BE2C (cell line): ENCODE data around the gene GABARAPL1. TPM values are rescaled to one million over a fixed set of nuclear protein-coding genes. Genes with fewer than 3 reads are reported as not detected.

Experiments used
- DNase-seq: peaks from one replicate; pipeline ENCODE4 v3.0.0-alpha.2; 2020
- H3K27me3 ChIP-seq: fragments of 250-450 bp; sonication (Bioruptor Pico); 2 replicates; pipeline ENCODE4 v1.5.1; 2020; ENCODE audit warnings: mild to moderate bottlenecking
- H3K36me3 ChIP-seq: fragments of 250-450 bp; sonication (Bioruptor Pico); 2 replicates; pipeline ENCODE4 v1.5.1; 2020; ENCODE audit warnings: mild to moderate bottlenecking
- H3K4me1 ChIP-seq: fragments of 250-450 bp; sonication (Bioruptor Pico); 2 replicates; pipeline ENCODE4 v1.5.1; 2020
- H3K4me3 ChIP-seq: 2 replicates; pipeline ENCODE4 v1.5.1; 2011; ENCODE audit warnings: low read depth, low read length
- H3K9me3 ChIP-seq: fragments of 250-450 bp; sonication (Bioruptor Pico); 2 replicates; pipeline ENCODE4 v1.5.1; 2020
- CTCF ChIP-seq: IDR thresholded peaks from 2 replicates; pipeline ENCODE4 v1.5.1; 2012; ENCODE audit warnings: mild to moderate bottlenecking, low read depth, low read length
- polyA plus RNA-seq: library from polyadenylated mRNA; unstranded; fragments of >200 nt; gene quantifications from one replicate; pipeline ENCODE4 v1.2.1, GENCODE V29; 2012; ENCODE audit warnings: low read depth, missing spikeins; ENCODE audit not compliant: insufficient read length, insufficient read depth

The GABARAPL1 gene
- polyA plus RNA-seq, result 11.4 TPM

GRCh38 chr12:10212739-10213131 lies at the start of gene GABARAPL1:
GABARAPL1 (plus strand) TSS chr12:10212877; CDS start chr12:10213130, 253 bp downstream.
- Histone ChIP-seq H3K4me3 (peak within 1 kb of the TSS; percentile 76), H3K4me1 (no peaks in the 10 kb centered on the region), H3K27me3 (peaks cover 8% of the 10 kb centered on the region), H3K36me3 (no peaks in the 10 kb centered on the region), H3K9me3 (no peaks in the 10 kb centered on the region)
- DNase-seq, result peak; percentile 71
- no peak for TF ChIP-seq CTCF

DNA sequence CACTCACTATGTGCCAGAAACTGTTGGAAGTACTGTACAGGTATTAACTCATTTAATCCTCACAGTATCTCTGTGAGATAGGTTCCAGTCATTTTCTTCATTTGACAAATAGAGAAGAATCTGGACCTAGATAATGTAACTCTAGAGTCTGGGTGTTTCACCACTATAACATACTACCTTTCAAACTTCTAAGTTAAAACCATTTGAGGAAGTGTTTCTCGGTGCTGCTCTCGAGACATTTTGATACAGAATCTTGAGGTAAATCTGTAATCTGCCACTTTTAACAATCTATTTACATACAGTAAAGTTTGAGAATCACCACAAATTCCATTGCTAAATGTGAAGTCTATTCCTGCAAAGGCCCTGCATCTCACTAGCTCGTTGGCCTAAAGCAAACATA lies 49.6 kb upstream of the GABARAPL1 start:
- TF ChIP-seq CTCF, result no peak
- Histone ChIP-seq H3K36me3 (no peaks in the 10 kb centered on the region), H3K27me3 (peaks cover 16% of the 10 kb centered on the region), H3K9me3 (no peaks in the 10 kb centered on the region), H3K4me3 (no peak overlapping the region), H3K4me1 (no peaks in the 10 kb centered on the region)
- DNase-seq, result no peak

DNA sequence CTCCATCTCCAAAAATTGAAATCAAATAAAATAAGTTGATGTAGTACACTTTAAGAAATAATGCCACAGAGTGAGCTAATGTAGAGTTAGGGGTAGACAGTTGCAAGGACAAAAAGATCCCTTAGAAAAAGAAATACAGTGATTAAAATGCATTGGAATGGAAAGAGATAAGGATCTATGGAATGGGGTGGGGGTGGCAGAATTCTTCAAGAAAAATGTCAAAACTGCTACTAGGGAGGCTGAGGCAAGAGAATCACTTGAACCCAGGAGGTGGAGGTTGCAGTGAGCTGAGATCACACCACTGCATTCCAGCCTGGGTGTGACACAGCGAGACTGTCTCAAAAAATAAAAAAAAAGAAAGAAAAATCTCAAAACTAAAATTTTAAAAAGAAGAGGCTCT lies 47.3 kb upstream of the GABARAPL1 start:
- Histone ChIP-seq H3K27me3 (peaks cover 22% of the 10 kb centered on the region), H3K4me3 (no peak overlapping the region), H3K9me3 (no peaks in the 10 kb centered on the region), H3K4me1 (no peaks in the 10 kb centered on the region), H3K36me3 (no peaks in the 10 kb centered on the region)
- TF ChIP-seq CTCF, result no peak
- no peak for DNase-seq

DNA sequence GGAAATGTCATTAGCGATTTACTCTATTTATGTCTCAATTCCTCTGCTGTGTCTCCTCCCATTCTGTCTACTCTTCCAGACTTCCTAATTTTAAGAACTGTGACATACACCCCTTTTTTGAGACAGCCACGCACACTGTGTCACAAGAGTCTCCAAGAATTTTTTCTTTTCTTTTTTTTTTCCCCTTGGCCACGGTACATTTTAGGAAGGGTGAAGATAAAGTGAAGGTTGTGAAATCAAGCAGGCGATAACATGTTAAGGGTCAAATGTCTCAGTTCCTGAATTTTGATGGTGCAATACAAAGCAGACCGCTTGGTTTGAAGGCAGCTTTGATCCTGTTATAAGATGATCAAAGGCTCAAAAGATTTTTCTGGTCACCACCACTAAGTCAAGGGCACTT lies 45.1 kb upstream of the GABARAPL1 start:
- TF ChIP-seq CTCF, result no peak
- DNase-seq, result no peak
- no peaks in the 10 kb centered on the region for H3K9me3 ChIP-seq

DNA sequence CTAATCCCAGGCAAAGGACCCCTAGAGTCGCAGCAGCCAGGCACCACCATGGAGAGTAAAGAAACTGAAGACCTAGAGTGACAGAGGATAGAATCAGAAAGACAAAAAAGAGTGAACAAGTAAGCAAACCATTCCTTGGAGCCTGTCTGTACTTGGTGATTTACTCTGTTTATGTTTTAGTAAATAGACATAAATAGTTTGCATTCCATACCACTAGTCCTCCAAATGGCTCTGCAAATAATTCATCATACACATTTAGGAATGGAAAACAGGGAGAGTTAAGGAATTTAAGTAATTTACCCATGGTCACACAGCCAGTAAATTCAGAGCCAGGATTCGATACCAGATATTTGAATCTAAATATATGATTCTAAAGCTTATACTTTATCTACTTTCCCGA lies 43.6 kb upstream of the GABARAPL1 start:
- Histone ChIP-seq H3K9me3 (no peaks in the 10 kb centered on the region), H3K27me3 (peaks cover 25% of the 10 kb centered on the region), H3K36me3 (no peaks in the 10 kb centered on the region), H3K4me1 (no peaks in the 10 kb centered on the region), H3K4me3 (no peak overlapping the region)
- DNase-seq, result no peak
- no peak for TF ChIP-seq CTCF

More for the DNA sequence above, 45.1 kb upstream of the GABARAPL1 start:
- H3K4me1 ChIP-seq, result no peaks in the 10 kb centered on the region
- peaks cover 31% of the 10 kb centered on the region for H3K27me3 ChIP-seq
- no peak overlapping the region for H3K4me3 ChIP-seq
- no peaks in the 10 kb centered on the region for H3K36me3 ChIP-seq

- Histone ChIP-seq H3K27me3 (peaks cover 25% of the 10 kb centered on the region), H3K36me3 (no peaks in the 10 kb centered on the region), H3K4me3 (no peak overlapping the region), H3K4me1 (no peaks in the 10 kb centered on the region), H3K9me3 (no peaks in the 10 kb centered on the region)
- DNase-seq, result no peak
- TF ChIP-seq CTCF, result no peak
Measured at GRCh38 chr12:10170216-10170615, 42.5 kb upstream of the GABARAPL1 start.
